ENCODE measurements around the gene ZGRF1. TPM values are rescaled to one million over a fixed set of nuclear protein-coding genes. Genes with fewer than 3 reads are reported as not detected.

Gene ZGRF1
- total RNA-seq, 3 donors from 2014 or later (not counting 1 experiment from before 2014, with no cell fraction given): 13.0 to 25.9 (median 20.0) TPM

DNA sequence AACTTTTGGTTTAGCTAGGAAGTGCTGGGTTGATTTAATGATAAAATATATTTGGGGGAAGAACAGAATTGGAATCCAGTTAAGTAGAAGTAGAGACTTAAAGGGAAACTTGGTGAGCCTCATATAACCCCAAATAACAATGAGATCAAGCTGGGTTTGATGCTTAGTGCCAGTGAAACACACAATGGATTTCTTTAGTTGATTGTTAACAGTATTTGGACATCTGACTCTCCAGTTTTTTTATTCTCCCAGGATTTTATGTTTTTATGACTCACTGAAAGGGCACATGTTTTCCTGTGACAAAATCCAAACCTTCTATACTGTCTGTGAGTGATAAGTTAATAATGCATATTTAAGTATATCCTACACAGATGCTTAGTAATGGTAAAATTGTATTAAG is 118.0 kb downstream of the ZGRF1 start:
- DNase-seq (no peak), ATAC-seq (no peak)
- no peak overlapping the region for H3K27ac Mint-ChIP-seq
- no peak overlapping the region for H3K4me3 Mint-ChIP-seq
- Histone ChIP-seq H3K27me3 (ENCODE audit: control insufficient read depth, insufficient read depth, low read length) (peaks cover 83% of the 10 kb centered on the region), H3K4me1 (ENCODE audit: control insufficient read depth, insufficient read depth, low read length) (peaks cover 59% of the 10 kb centered on the region), H3K9me3 (ENCODE audit: control insufficient read depth, insufficient read depth, low read length) (peaks cover 7% of the 10 kb centered on the region), H3K4me3 (ENCODE audit: low read length) (no peak overlapping the region), H3K36me3 (ENCODE audit: control insufficient read depth, insufficient read depth, low read length) (no peaks in the 10 kb centered on the region), H3K27ac (ENCODE audit: low read length) (no peak overlapping the region)
- H3K9me3 Mint-ChIP-seq: no peaks in the 10 kb centered on the region
- peaks cover 15% of the 10 kb centered on the region for H3K36me3 Mint-ChIP-seq
- intact Hi-C loops (cut with micrococcal nuclease): no loop called here
- H3K4me1 Mint-ChIP-seq: peaks cover 43 to 62% of the 10 kb centered on the region in 2 donors
- TF ChIP-seq, protein P1, sequence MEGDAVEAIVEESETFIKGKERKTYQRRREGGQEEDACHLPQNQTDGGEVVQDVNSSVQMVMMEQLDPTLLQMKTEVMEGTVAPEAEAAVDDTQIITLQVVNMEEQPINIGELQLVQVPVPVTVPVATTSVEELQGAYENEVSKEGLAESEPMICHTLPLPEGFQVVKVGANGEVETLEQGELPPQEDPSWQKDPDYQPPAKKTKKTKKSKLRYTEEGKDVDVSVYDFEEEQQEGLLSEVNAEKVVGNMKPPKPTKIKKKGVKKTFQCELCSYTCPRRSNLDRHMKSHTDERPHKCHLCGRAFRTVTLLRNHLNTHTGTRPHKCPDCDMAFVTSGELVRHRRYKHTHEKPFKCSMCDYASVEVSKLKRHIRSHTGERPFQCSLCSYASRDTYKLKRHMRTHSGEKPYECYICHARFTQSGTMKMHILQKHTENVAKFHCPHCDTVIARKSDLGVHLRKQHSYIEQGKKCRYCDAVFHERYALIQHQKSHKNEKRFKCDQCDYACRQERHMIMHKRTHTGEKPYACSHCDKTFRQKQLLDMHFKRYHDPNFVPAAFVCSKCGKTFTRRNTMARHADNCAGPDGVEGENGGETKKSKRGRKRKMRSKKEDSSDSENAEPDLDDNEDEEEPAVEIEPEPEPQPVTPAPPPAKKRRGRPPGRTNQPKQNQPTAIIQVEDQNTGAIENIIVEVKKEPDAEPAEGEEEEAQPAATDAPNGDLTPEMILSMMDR (IDR thresholded peaks at IDR 0.05): no peak
- H3K27me3 Mint-ChIP-seq (ENCODE audit: low read depth in 2 of 2): peaks cover 87 to 88% of the 10 kb centered on the region in 2 donors

- Histone ChIP-seq H3K27ac (ENCODE audit: low read length) (no peak overlapping the region), H3K27me3 (ENCODE audit: control insufficient read depth, insufficient read depth, low read length) (peaks cover 82% of the 10 kb centered on the region), H3K9me3 (ENCODE audit: control insufficient read depth, insufficient read depth, low read length) (peaks cover 7% of the 10 kb centered on the region), H3K4me3 (ENCODE audit: low read length) (no peak overlapping the region), H3K4me1 (ENCODE audit: control insufficient read depth, insufficient read depth, low read length) (peaks cover 51% of the 10 kb centered on the region), H3K36me3 (ENCODE audit: control insufficient read depth, insufficient read depth, low read length) (no peaks in the 10 kb centered on the region)
- Mint-ChIP-seq H3K27me3 (ENCODE audit: low read depth in 2 of 2) (peaks cover 87 to 88% of the 10 kb centered on the region in 2 donors), H3K4me1 (peaks cover 36 to 54% of the 10 kb centered on the region in 2 donors), H3K4me3 (peak overlapping the region; percentile 14), H3K36me3 (peaks cover 15% of the 10 kb centered on the region), H3K9me3 (no peaks in the 10 kb centered on the region), H3K27ac (no peak overlapping the region)
- 26% methylated on average over 2 of the region's 3 CpGs for WGBS (ENCODE audit: insufficient coverage)
- intact Hi-C loops (cut with micrococcal nuclease): no loop called here
- TF ChIP-seq, protein P1 (IDR thresholded peaks at IDR 0.05): no peak
- ATAC-seq (no peak), DNase-seq (no peak)
These were observed 118.8 kb downstream of the ZGRF1 start for GRCh38 chr4:112517911-112518310.

DNA sequence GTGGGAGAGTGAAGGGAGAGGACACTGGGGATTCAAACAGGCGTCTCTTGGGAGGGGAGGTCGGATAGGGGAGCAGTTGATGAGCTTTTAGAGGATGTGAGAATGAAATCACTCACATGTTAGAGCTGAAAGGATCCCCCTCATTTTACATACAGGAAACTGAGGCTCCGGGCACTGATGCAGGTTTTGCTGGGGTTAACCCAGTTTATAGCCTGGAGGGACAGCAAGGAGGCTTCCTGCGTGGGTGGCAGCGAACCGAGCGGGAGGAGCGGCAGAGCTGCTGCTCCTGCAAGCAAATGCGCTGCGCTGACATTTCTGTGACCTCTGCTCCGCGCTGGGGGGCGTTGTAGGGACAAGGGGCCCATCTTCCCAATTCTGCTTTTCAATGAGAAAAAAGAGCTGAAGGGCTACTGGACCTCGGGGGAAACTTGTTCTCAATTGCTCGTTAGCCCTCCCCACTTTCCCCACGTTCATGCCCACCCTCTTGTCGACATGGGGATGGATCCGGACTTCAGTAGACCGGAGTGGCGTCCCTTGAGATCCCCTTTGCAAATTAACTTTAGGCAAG is 119.6 kb downstream of the ZGRF1 start:
- TF ChIP-seq, protein P1 (IDR thresholded peaks at IDR 0.05): no peak
- peaks cover 31 to 48% of the 10 kb centered on the region in 2 donors for H3K4me1 Mint-ChIP-seq
- WGBS (ENCODE audit: insufficient coverage): 3% methylated on average over 20 of the region's 20 CpGs
- no peak overlapping the region for H3K27ac Mint-ChIP-seq
- H3K9me3 ChIP-seq (ENCODE audit: control insufficient read depth, insufficient read depth, low read length): peaks cover 7% of the 10 kb centered on the region
- no peak overlapping the region for H3K27ac ChIP-seq (ENCODE audit: low read length)
- H3K4me3 ChIP-seq (ENCODE audit: low read length): no peak overlapping the region
- H3K4me3 Mint-ChIP-seq: peak overlapping the region; percentile 69
- ATAC-seq (no peak), DNase-seq (peak in 1 of 2 donors; percentile 41)
- no peaks in the 10 kb centered on the region for H3K9me3 Mint-ChIP-seq
- H3K36me3 ChIP-seq (ENCODE audit: control insufficient read depth, insufficient read depth, low read length): no peaks in the 10 kb centered on the region
- H3K4me1 ChIP-seq (ENCODE audit: control insufficient read depth, insufficient read depth, low read length): peaks cover 45% of the 10 kb centered on the region
- intact Hi-C loops (cut with micrococcal nuclease): no loop called here
- H3K27me3 ChIP-seq (ENCODE audit: control insufficient read depth, insufficient read depth, low read length): peaks cover 82% of the 10 kb centered on the region
- H3K27me3 Mint-ChIP-seq (ENCODE audit: low read depth in 2 of 2): peaks cover 86 to 87% of the 10 kb centered on the region in 2 donors
- peaks cover 15% of the 10 kb centered on the region for H3K36me3 Mint-ChIP-seq
